Measurements from ENCODE around the gene TBC1D1. TPM values are rescaled to one million over a fixed set of nuclear protein-coding genes. Genes with fewer than 3 reads are reported as not detected.

TBC1D1 gene
- total and polyA plus RNA-seq, 2 of the 8 experiments (the other 6 are each of a cell fraction or from before 2014, with no cell fraction given), result 96.9 to 162 TPM

GRCh38 chr4:38046727-38047489, 156.0 kb downstream of the TBC1D1 start:
- Histone ChIP-seq H4K5ac (ENCODE audit: insufficient read length, low read depth, low read length) (no peak overlapping the region), H3K23me2 (ENCODE audit: low read depth, low read length) (no peaks in the 10 kb centered on the region), H3K4me2 (ENCODE audit: insufficient read depth in 1 of 2, low read depth in 2 of 2, low read length in 2 of 2) (peak overlapping the region in 1 of 2 experiments; percentile 10; a peak in 1 of 4 replicates), H3K27ac (ENCODE audit: low read depth, low read length) (no peak overlapping the region), H3K79me1 (ENCODE audit: low read depth, low read length) (peaks cover 2% of the 10 kb centered on the region; the same call in 1 of the 2 replicates), H3K9me3 (ENCODE audit: insufficient read depth in 2 of 2, low read depth in 1 of 2, low read length in 1 of 2) (no peaks in the 10 kb centered on the region), H2BK120ac (replicated peaks; ENCODE audit: low read depth, low read length) (no peak overlapping the region), H2AK5ac (ENCODE audit: low read depth, low read length) (no peak overlapping the region), H3K23ac (ENCODE audit: insufficient read length) (no peak overlapping the region), H3K4me3 (ENCODE audit: extremely low read depth in 1 of 4, insufficient read depth in 2 of 4, low read depth in 3 of 4, low read length in 4 of 4) (no peak overlapping the region), H3K79me2 (ENCODE audit: control insufficient read depth in 1 of 2, insufficient read depth in 2 of 2, low read length in 2 of 2) (no peaks in the 10 kb centered on the region), H3K4ac (replicated peaks; ENCODE audit: insufficient read length, low read depth, low read length) (no peak overlapping the region), H2AFZ (ENCODE audit: low read length) (no peak overlapping the region), H2BK15ac (ENCODE audit: low read length) (no peak overlapping the region), H4K8ac (ENCODE audit: extremely low read depth, insufficient read depth, low read length) (no peak overlapping the region), H3K9ac (replicated peaks in 1 of 4; ENCODE audit: extremely low read depth in 1 of 4, low read depth in 3 of 4, low read length in 3 of 4) (no peak overlapping the region), H2BK5ac (ENCODE audit: low read depth, low read length) (no peak overlapping the region), H3K18ac (ENCODE audit: extremely low read depth, low read length) (no peak overlapping the region), H4K91ac (replicated peaks; ENCODE audit: insufficient read length, low read length) (no peak overlapping the region), H3K36me3 (ENCODE audit: control insufficient read depth in 2 of 4, insufficient read depth in 4 of 4, low read length in 3 of 4) (peaks cover 3 to 34% (median 12%) of the 10 kb centered on the region in 4 experiments; a peak in 4 of 8 replicates), H3K27me3 (replicated peaks in 1 of 4; ENCODE audit: control insufficient read depth in 3 of 4, extremely low read depth in 1 of 4, insufficient read depth in 3 of 4, low read length in 3 of 4) (no peaks in the 10 kb centered on the region), H2BK20ac (ENCODE audit: low read length) (no peak overlapping the region), H2BK12ac (ENCODE audit: low read depth, low read length) (no peak overlapping the region), H3K56ac (replicated peaks; ENCODE audit: insufficient read length, low read depth, low read length) (no peak overlapping the region), H4K20me1 (replicated peaks in 1 of 2; ENCODE audit: control insufficient read depth in 1 of 2, insufficient read depth in 2 of 2, low read length in 2 of 2) (no peaks in the 10 kb centered on the region), H3K4me1 (replicated peaks in 1 of 4; ENCODE audit: control insufficient read depth in 3 of 4, insufficient read depth in 4 of 4, low read length in 3 of 4) (peaks cover 0 to 4% (median 0%) of the 10 kb centered on the region in 4 experiments; a peak in 3 of 7 replicates), H3K14ac (ENCODE audit: insufficient read length) (no peak overlapping the region)
- ChIA-PET CTCF (ENCODE audit: partially characterized antibody) (interaction anchor here (0.8 to 3.2 kb wide), 8 partner anchors 8 to 245 kb away, joined by 3 to 19 read pairs (median 4); no protein-coding TSS in a partner anchor), POLR2A (ENCODE audit: partially characterized antibody) (interaction anchor here (1.0 to 1.3 kb wide), 2 partner anchors 10 to 39 kb away, joined by 3 read pairs; no protein-coding TSS in a partner anchor)
- TF ChIP-seq RBBP5 (IDR thresholded peaks at IDR 0.05; ENCODE audit: borderline replicate concordance, low read depth, low read length) (no peak), SAP30 (IDR thresholded peaks at IDR 0.05; ENCODE audit: insufficient read depth, insufficient replicate concordance, low read length) (no peak), SUZ12 (IDR thresholded peaks at IDR 0.05; ENCODE audit: low read length) (no peak), SP1 (IDR thresholded peaks at IDR 0.05; ENCODE audit: low read depth, low read length) (no peak), RFX5 (IDR thresholded peaks at IDR 0.05; ENCODE audit: borderline replicate concordance, low read depth, low read length) (no peak), JUN (IDR thresholded peaks at IDR 0.05; ENCODE audit: low read depth, low read length) (no peak), TCF12 (IDR thresholded peaks at IDR 0.05; ENCODE audit: low read depth, low read length) (no peak), CBX5 (IDR thresholded peaks at IDR 0.05; ENCODE audit: low read depth, low read length) (no peak), MAX (IDR thresholded peaks at IDR 0.05) (no peak), HDAC6 (IDR thresholded peaks at IDR 0.05; ENCODE audit: low read depth, low read length) (no peak), SIN3A (conservative IDR thresholded peaks at IDR 0.05 in 1 of 2, IDR thresholded peaks at IDR 0.05 in 1 of 2; ENCODE audit: low read depth in 1 of 2, low read length in 2 of 2) (no peak)
- FAIRE-seq (peak; percentile 87), DNase-seq (ENCODE audit: low read depth in 1 of 2, low spot score in 2 of 2) (no peak)
- WGBS, 2 experiments (ENCODE audit: extremely low coverage in 1 of 2, insufficient coverage in 1 of 2, insufficient read length in 1 of 2, insufficient replicate concordance in 2 of 2, low coverage in 1 of 2, low lambda C conversion rate in 2 of 2, missing lambda C conversion rate in 1 of 2), result 60% methylated on average over 5 of the region's 5 CpGs; no CpG with 5 or more reads in 1 of the 2 experiments
